Gastrocnemius medialis (tissue), 4 donors: ENCODE data around the gene PACSIN2.

Experiments
- POLR2A ChIP-seq, 2 donors: fragments of 450-650 bp; IDR thresholded peaks; one replicate each; pipeline ENCODE4 v1.6.1; 2017; ENCODE audit warnings: antibody characterized with exemption in 2 of 2, mild to moderate bottlenecking in 2 of 2, moderate library complexity in 2 of 2
- TF ChIP-seq, protein P1 (sequence below), 5 experiments: fragments of 450-650 bp in 3 of 5; fragments of 200-600 bp in 2 of 5; sonication (generic) in 2 of 5; IDR thresholded peaks in 4 of 5; conservative IDR thresholded peaks in 1 of 5; 1 replicate in 4 of 5; 2 replicates in 1 of 5; pipeline ENCODE4 v1.5.1; 2016 to 2019; ENCODE audit warnings: antibody characterized with exemption in 5 of 5, mild to moderate bottlenecking in 3 of 5, moderate library complexity in 3 of 5

- TF ChIP-seq, protein P1, sequence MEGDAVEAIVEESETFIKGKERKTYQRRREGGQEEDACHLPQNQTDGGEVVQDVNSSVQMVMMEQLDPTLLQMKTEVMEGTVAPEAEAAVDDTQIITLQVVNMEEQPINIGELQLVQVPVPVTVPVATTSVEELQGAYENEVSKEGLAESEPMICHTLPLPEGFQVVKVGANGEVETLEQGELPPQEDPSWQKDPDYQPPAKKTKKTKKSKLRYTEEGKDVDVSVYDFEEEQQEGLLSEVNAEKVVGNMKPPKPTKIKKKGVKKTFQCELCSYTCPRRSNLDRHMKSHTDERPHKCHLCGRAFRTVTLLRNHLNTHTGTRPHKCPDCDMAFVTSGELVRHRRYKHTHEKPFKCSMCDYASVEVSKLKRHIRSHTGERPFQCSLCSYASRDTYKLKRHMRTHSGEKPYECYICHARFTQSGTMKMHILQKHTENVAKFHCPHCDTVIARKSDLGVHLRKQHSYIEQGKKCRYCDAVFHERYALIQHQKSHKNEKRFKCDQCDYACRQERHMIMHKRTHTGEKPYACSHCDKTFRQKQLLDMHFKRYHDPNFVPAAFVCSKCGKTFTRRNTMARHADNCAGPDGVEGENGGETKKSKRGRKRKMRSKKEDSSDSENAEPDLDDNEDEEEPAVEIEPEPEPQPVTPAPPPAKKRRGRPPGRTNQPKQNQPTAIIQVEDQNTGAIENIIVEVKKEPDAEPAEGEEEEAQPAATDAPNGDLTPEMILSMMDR (IDR thresholded peaks at IDR 0.05 in 4 of 5, conservative IDR thresholded peaks at IDR 0.05 in 1 of 5): no peak
- no peak for TF ChIP-seq POLR2A (IDR thresholded peaks at IDR 0.05)
Observed at GRCh38 chr22:42976217-42976933, 38.6 kb downstream of the PACSIN2 start.
